Mucosa of descending colon (tissue), 3 donors: ENCODE results near the gene WNK2. TPM values are rescaled to one million over a fixed set of nuclear protein-coding genes. Genes with fewer than 3 reads are reported as not detected.
"Not testable (repeated sequence)": the region's sequence is repeated elsewhere in the genome, so short reads cannot be mapped to it uniquely, and the experiment has no call there.

ENCODE experiments used
- ATAC-seq: fragments of 200-7000 bp; cut with Tn5 transposase; one replicate; pipeline ENCODE4 v1.9.1; 2020; ENCODE audit warnings: mild to moderate bottlenecking, moderate library complexity
- DNase-seq, 3 donors: peaks; one replicate each; pipeline ENCODE4 v3.0.0-alpha.2; 2020
- H3K36me3 ChIP-seq: fragments of 200-600 bp; one replicate; pipeline ENCODE4 v1.8.0; 2021; ENCODE audit warnings: low read depth, mild to moderate bottlenecking
- H3K4me1 ChIP-seq: fragments of 200-600 bp; one replicate; pipeline ENCODE4 v1.8.0; 2021; ENCODE audit warnings: low read depth, mild to moderate bottlenecking
- H3K4me3 ChIP-seq: fragments of 200-600 bp; one replicate; pipeline ENCODE4 v1.8.0; 2021; ENCODE audit warnings: mild to moderate bottlenecking
- H3K9me3 ChIP-seq: fragments of 200-600 bp; one replicate; pipeline ENCODE4 v1.8.0; 2021; ENCODE audit warnings: mild to moderate bottlenecking
- CTCF ChIP-seq: fragments of 200-600 bp; IDR thresholded peaks from one replicate; pipeline ENCODE4 v1.8.0; 2022; ENCODE audit warnings: antibody characterized with exemption, mild to moderate bottlenecking
- intact Hi-C, 2 donors: fragments of 100-400 bp; cut with DNase I in 1 of 2; cut with micrococcal nuclease in 1 of 2; formaldehyde crosslinking; loops; one replicate each; pipeline versions ENCODE4 v1.11.0 to v1.11.1; 2022; cut with DNase I, micrococcal nuclease
- total RNA-seq, 3 donors: library from RNA; stranded (reverse); fragmentation: NEBNext Ultra II Directional in 2 of 3; extraction: Animal tissue kit (Norgen Biotek cat#: 25700) in 2 of 3; gene quantifications; one replicate each; pipeline versions ENCODE4 v1.2.1 to v1.2.4, GENCODE V29; 2021 to 2023
- donor health status: DM: no; HTN: no; CAD: no; lungs with moderate emphysema.
- donor health status: DM: no; HTN: no; CAD: no.
- donor health status: DM: no; HTN: yes; CAD: no.

The WNK2 gene
- total RNA-seq, 3 donors from 2014 or later = 175 to 276 (median 201) TPM

- Histone ChIP-seq H3K9me3 (peaks cover 11% of the 10 kb centered on the region), H3K4me1 (no peaks in the 10 kb centered on the region), H3K4me3 (no peak overlapping the region), H3K36me3 (no peaks in the 10 kb centered on the region)
- DNase-seq (no peak), ATAC-seq (no peak)
- intact Hi-C loops = no loop called here
- TF ChIP-seq CTCF = no peak
These were observed 171.9 kb downstream of the WNK2 start for GRCh38 chr9:93355827-93356226.

- Histone ChIP-seq H3K9me3 (peaks cover 24% of the 10 kb centered on the region), H3K4me3 (no peak overlapping the region), H3K4me1 (no peaks in the 10 kb centered on the region), H3K36me3 (no peaks in the 10 kb centered on the region)
- no peak for TF ChIP-seq CTCF
- ATAC-seq (no peak), DNase-seq (no peak)
- intact Hi-C loops = no loop called here
These were observed 173.7 kb downstream of the WNK2 start for GRCh38 chr9:93357649-93358048.

- DNase-seq, H3K4me1 ChIP-seq, ATAC-seq, H3K36me3 ChIP-seq, intact Hi-C loops, H3K4me3 ChIP-seq: not testable (repeated sequence)
- peaks cover 24% of the 10 kb centered on the region for H3K9me3 ChIP-seq
These were observed 176.0 kb downstream of the WNK2 start for GRCh38 chr9:93359907-93360306.

- Histone ChIP-seq H3K4me1 (no peaks in the 10 kb centered on the region), H3K9me3 (peaks cover 24% of the 10 kb centered on the region), H3K36me3 (no peaks in the 10 kb centered on the region), H3K4me3 (no peak overlapping the region)
- no peak for ATAC-seq
- no peak for TF ChIP-seq CTCF
- intact Hi-C loops = no loop called here
- no peak for DNase-seq
These were observed 178.1 kb downstream of the WNK2 start for GRCh38 chr9:93361995-93362394.

- no peaks in the 10 kb centered on the region for H3K36me3 ChIP-seq
- ATAC-seq = peak; percentile 55
- no peak for DNase-seq
- H3K4me1 ChIP-seq = no peaks in the 10 kb centered on the region
- intact Hi-C loops = no loop called here
- no peak for TF ChIP-seq CTCF
- H3K4me3 ChIP-seq = no peak overlapping the region
- H3K9me3 ChIP-seq = peaks cover 23% of the 10 kb centered on the region
These were observed 180.9 kb downstream of the WNK2 start for GRCh38 chr9:93364734-93365426.

GRCh38 chr9:93365427-93366118, 181.6 kb downstream of the WNK2 start:
- peak; percentile 19 for ATAC-seq
- H3K9me3 ChIP-seq = peaks cover 16% of the 10 kb centered on the region
- intact Hi-C loops = no loop called here
- H3K4me3 ChIP-seq = no peak overlapping the region
- H3K4me1 ChIP-seq = no peaks in the 10 kb centered on the region
- TF ChIP-seq CTCF = no peak
- DNase-seq = no peak
- no peaks in the 10 kb centered on the region for H3K36me3 ChIP-seq
